ENCODE measurements around the gene PLA1A. TPM values are rescaled to one million over a fixed set of nuclear protein-coding genes. Genes with fewer than 3 reads are reported as not detected.

PLA1A gene
- total RNA-seq, 2 donors from 2014 or later = 6.7 to 11.6 TPM

DNA sequence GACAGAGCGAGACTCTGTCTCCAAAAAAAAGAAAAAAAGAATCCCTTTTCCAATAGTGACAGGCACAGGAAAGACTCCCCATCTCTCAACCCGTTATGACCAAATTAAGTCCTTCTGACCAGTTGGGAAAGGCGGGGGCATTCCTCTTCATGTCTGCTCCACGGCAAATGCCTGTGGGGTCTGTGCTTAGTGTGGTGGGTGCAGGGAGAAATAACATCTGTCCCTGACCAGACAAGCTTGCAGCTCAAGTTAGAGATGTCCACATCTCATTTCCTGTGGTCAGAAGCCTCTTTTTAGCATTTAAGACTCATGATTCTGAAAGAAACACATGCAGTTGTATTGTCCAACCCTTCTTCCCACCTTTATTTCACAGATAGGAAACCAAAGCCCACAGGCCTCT, 16.2 kb downstream of the PLA1A start:
- no peaks in the 10 kb centered on the region for H3K4me1 ChIP-seq
- no peak overlapping the region for H3K4me3 ChIP-seq
- no peaks in the 10 kb centered on the region for H3K27me3 ChIP-seq
- H3K27ac ChIP-seq = no peak overlapping the region
- H3K36me3 ChIP-seq = no peaks in the 10 kb centered on the region
- TF ChIP-seq CTCF (IDR thresholded peaks at IDR 0.05) = no peak
- DNase-seq (ENCODE audit: low spot score) = no peak
- no peaks in the 10 kb centered on the region for H3K9me3 ChIP-seq

DNA sequence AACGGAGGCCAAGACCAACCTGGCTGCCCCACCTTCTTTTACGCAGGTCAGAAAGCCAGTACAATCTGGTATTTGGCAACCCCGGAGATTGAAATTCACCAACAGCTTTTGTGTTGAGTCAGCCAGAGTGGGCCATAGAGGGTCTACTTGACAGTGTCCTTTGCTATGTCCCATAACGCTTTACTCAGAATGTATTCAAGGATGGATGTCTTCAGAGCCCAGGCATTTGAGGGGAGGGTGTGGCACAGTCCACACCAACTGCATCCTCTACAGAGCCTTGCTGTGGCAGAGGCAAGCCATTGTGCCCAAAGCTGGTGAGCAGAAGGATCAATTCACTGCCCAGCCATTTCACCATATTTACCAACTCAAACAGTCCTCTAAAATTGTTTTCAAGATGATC, 18.4 kb downstream of the PLA1A start:
- H3K9me3 ChIP-seq = no peaks in the 10 kb centered on the region
- no peak for DNase-seq (ENCODE audit: low spot score)
- H3K27ac ChIP-seq = no peak overlapping the region
- H3K4me1 ChIP-seq = no peaks in the 10 kb centered on the region
- no peaks in the 10 kb centered on the region for H3K36me3 ChIP-seq
- no peak for TF ChIP-seq CTCF (IDR thresholded peaks at IDR 0.05)
- H3K27me3 ChIP-seq = no peaks in the 10 kb centered on the region
- no peak overlapping the region for H3K4me3 ChIP-seq

DNA sequence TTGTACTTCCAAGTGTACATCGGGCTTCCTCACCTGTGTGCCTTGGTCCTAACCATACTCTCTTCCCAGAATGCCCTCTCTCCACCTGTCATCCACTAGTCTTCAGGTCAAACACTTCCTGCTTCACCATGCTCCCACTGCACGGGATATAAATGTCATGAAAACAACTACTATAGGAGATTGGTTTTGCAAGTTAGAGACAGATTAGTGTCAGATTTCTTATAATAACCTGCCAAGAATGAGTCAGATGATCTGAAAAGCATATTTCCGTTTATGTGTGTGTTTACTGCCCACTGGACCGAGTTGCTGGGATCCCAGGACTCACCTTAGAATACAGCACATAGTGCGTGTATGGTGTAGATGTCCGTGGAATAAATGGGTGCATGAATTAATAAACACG, 21.4 kb downstream of the PLA1A start:
- Histone ChIP-seq H3K4me1 (no peaks in the 10 kb centered on the region), H3K36me3 (no peaks in the 10 kb centered on the region), H3K27me3 (no peaks in the 10 kb centered on the region), H3K27ac (no peak overlapping the region), H3K4me3 (no peak overlapping the region), H3K9me3 (no peaks in the 10 kb centered on the region)
- no peak for TF ChIP-seq CTCF (IDR thresholded peaks at IDR 0.05)
- no peak for DNase-seq (ENCODE audit: low spot score)

DNA sequence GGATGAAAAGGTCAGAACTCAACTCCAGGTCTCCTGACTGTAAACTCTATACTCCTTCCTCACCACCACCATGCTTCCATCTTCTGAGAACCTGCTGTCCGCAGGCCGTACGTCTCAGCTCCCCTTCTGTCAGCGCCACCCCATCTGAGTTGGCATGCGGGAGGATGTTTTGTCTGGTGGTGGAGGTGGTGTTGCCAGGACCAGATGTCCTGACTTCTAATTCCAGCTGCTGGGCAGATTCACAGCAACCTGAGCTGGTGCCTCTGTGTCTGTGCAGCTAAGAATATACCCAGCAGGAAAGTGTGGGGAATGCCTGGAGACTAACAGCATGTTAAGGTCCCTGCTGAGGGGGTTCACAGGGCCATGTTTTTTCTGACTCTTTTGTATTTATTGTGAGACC, 23.2 kb downstream of the PLA1A start:
- H3K27me3 ChIP-seq = no peaks in the 10 kb centered on the region
- H3K27ac ChIP-seq = no peak overlapping the region
- DNase-seq (ENCODE audit: low spot score) = no peak
- H3K4me3 ChIP-seq = no peak overlapping the region
- H3K36me3 ChIP-seq = no peaks in the 10 kb centered on the region
- H3K4me1 ChIP-seq = peaks cover 0 to 7% of the 10 kb centered on the region in 2 donors
- no peaks in the 10 kb centered on the region for H3K9me3 ChIP-seq
- no peak for TF ChIP-seq CTCF (IDR thresholded peaks at IDR 0.05)

- H3K4me3 ChIP-seq = no peak overlapping the region
- H3K36me3 ChIP-seq = no peaks in the 10 kb centered on the region
- no peak overlapping the region for H3K27ac ChIP-seq
- TF ChIP-seq CTCF (IDR thresholded peaks at IDR 0.05) = no peak
- H3K9me3 ChIP-seq = no peaks in the 10 kb centered on the region
- no peaks in the 10 kb centered on the region for H3K27me3 ChIP-seq
- DNase-seq (ENCODE audit: low spot score) = no peak
- H3K4me1 ChIP-seq = peaks cover 0 to 39% of the 10 kb centered on the region in 2 donors
These were observed 26.5 kb downstream of the PLA1A start for GRCh38 chr3:119624002-119624720.

Measured in right atrium auricular region (tissue), 2 donors.